ENCODE measurements around the gene TMEM14A.
"Not testable (repeated sequence)": the region's sequence is repeated elsewhere in the genome, so short reads cannot be mapped to it uniquely, and the experiment has no call there.

TMEM14A gene

GRCh38 chr6:52712136-52712535, 41.2 kb downstream of the TMEM14A start:
- no peak for DNase-seq (ENCODE audit: extremely low spot score)
- ChIA-PET CTCF (no interaction called here), POLR2A (no interaction called here)
- TF ChIP-seq NFRKB (IDR thresholded peaks at IDR 0.05) (no peak), CTBP1 (IDR thresholded peaks at IDR 0.05; ENCODE audit: borderline replicate concordance) (no peak), L3MBTL2 (conservative IDR thresholded peaks at IDR 0.05) (no peak), SUZ12 (IDR thresholded peaks at IDR 0.05) (no peak), FOXM1 (IDR thresholded peaks at IDR 0.05; ENCODE audit: borderline replicate concordance) (no peak), ELF4 (IDR thresholded peaks at IDR 0.05) (no peak), HDGF (IDR thresholded peaks at IDR 0.05; ENCODE audit: borderline replicate concordance) (no peak), FOXK2 (IDR thresholded peaks at IDR 0.05) (no peak), LEF1 (IDR thresholded peaks at IDR 0.05; ENCODE audit: borderline replicate concordance) (no peak)
- TF ChIP-seq, protein P1, sequence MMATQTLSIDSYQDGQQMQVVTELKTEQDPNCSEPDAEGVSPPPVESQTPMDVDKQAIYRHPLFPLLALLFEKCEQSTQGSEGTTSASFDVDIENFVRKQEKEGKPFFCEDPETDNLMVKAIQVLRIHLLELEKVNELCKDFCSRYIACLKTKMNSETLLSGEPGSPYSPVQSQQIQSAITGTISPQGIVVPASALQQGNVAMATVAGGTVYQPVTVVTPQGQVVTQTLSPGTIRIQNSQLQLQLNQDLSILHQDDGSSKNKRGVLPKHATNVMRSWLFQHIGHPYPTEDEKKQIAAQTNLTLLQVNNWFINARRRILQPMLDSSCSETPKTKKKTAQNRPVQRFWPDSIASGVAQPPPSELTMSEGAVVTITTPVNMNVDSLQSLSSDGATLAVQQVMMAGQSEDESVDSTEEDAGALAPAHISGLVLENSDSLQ (IDR thresholded peaks at IDR 0.05): no peak

GRCh38 chr6:52714761-52715160, 43.8 kb downstream of the TMEM14A start:
- CTCF ChIA-PET, POLR2A ChIA-PET: not testable (repeated sequence)

GRCh38 chr6:52718550-52718949, 47.6 kb downstream of the TMEM14A start:
- ChIA-PET CTCF (no interaction called here), POLR2A (no interaction called here)
- TF ChIP-seq ARNT (IDR thresholded peaks at IDR 0.05): no peak
- TF ChIP-seq CTBP1 (IDR thresholded peaks at IDR 0.05; ENCODE audit: borderline replicate concordance): no peak
- TF ChIP-seq FOXA1 (IDR thresholded peaks at IDR 0.05): no peak
- TF ChIP-seq LEF1 (IDR thresholded peaks at IDR 0.05; ENCODE audit: borderline replicate concordance): no peak
- TF ChIP-seq BHLHE40 (IDR thresholded peaks at IDR 0.05; ENCODE audit: borderline replicate concordance): no peak
- TF ChIP-seq SP1 (IDR thresholded peaks at IDR 0.05): no peak
- TF ChIP-seq, protein P1 (IDR thresholded peaks at IDR 0.05): no peak
- TF ChIP-seq FOXM1 (IDR thresholded peaks at IDR 0.05; ENCODE audit: borderline replicate concordance): no peak
- no peak for TF ChIP-seq NFRKB (IDR thresholded peaks at IDR 0.05)
- TF ChIP-seq TARDBP (IDR thresholded peaks at IDR 0.05): no peak
- no peak for TF ChIP-seq FOXK2 (IDR thresholded peaks at IDR 0.05)
- no peak for TF ChIP-seq ZNF384 (IDR thresholded peaks at IDR 0.05)
- TF ChIP-seq SUZ12 (IDR thresholded peaks at IDR 0.05): no peak
- no peak for TF ChIP-seq L3MBTL2 (conservative IDR thresholded peaks at IDR 0.05)
- no peak for DNase-seq (ENCODE audit: extremely low spot score)

More at GRCh38 chr6:52714761-52715160, 43.8 kb downstream of the TMEM14A start:
- DNase-seq (ENCODE audit: extremely low spot score): not testable (repeated sequence)

DNA sequence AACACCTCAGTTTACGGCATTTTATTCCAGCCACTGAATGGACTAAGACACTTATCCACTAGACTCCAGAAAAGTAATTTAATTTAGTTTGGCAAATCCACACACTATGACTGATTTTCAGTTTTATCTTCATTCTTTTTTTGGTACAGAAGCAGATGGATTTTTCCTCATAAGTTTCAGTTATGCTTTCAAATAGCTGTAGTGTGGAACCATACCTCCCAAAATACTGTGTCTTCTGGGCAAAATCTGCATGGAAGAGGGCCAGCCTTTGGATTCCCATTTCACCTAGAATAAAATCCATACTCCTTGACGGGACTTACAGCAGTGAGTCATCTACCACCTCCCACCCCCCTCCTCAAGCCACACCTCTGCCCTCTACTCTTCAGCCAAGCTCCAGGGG, 49.4 kb downstream of the TMEM14A start:
- TF ChIP-seq FOXK2 (IDR thresholded peaks at IDR 0.05) (no peak), CTBP1 (IDR thresholded peaks at IDR 0.05; ENCODE audit: borderline replicate concordance) (no peak), TARDBP (IDR thresholded peaks at IDR 0.05) (no peak), NFRKB (IDR thresholded peaks at IDR 0.05) (no peak), L3MBTL2 (conservative IDR thresholded peaks at IDR 0.05) (no peak), SP1 (IDR thresholded peaks at IDR 0.05) (no peak)
- no peak for DNase-seq (ENCODE audit: extremely low spot score)
- ChIA-PET POLR2A (no interaction called here), CTCF (no interaction called here)

DNA sequence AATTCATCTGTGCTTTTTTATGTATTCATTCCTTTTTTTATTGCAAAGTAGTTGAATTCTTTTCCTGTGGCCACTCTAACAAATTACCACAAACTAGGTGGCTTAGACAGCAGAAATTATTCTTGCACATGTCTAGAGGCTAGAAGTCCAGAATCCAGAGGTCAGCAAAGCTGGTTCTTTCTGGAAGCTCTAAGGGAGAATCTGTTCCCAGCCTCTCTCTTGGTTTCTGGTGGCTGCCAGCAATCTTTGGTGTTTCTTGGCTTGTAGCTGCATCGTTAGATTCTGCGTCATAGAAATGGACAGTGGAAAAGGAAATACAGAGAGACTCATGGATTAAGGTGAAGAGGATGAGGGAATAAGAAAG, 53.1 kb downstream of the TMEM14A start:
- ChIA-PET POLR2A (no interaction called here), CTCF (interaction anchor here (0.5 to 0.6 kb wide), 3 partner anchors 47 to 762 kb away, joined by 3 to 6 read pairs (median 5); no protein-coding TSS in a partner anchor)
- no peak for DNase-seq (ENCODE audit: extremely low spot score)
- TF ChIP-seq FOXA1 (IDR thresholded peaks at IDR 0.05) (no peak), FOXK2 (IDR thresholded peaks at IDR 0.05) (no peak), CTBP1 (IDR thresholded peaks at IDR 0.05; ENCODE audit: borderline replicate concordance) (no peak), HDGF (IDR thresholded peaks at IDR 0.05; ENCODE audit: borderline replicate concordance) (no peak), SP1 (IDR thresholded peaks at IDR 0.05) (no peak), ELF4 (IDR thresholded peaks at IDR 0.05) (no peak)

GRCh38 chr6:52724406-52725121, 53.7 kb downstream of the TMEM14A start:
- TF ChIP-seq, protein P1 (IDR thresholded peaks at IDR 0.05): 0 out of 2 replicates have a peak, but pooled peaks have one; percentile 19
- TF ChIP-seq L3MBTL2 (conservative IDR thresholded peaks at IDR 0.05) (no peak), ZNF384 (IDR thresholded peaks at IDR 0.05) (no peak), SUZ12 (IDR thresholded peaks at IDR 0.05) (no peak), HDGF (IDR thresholded peaks at IDR 0.05; ENCODE audit: borderline replicate concordance) (no peak), SP1 (IDR thresholded peaks at IDR 0.05) (no peak)
- POLR2A ChIA-PET: no interaction called here
- CTCF ChIA-PET: interaction anchor here (0.6 to 0.9 kb wide), 9 partner anchors 9 to 338 kb away, joined by 3 to 4 read pairs (median 3); no protein-coding TSS in a partner anchor
- DNase-seq (ENCODE audit: extremely low spot score): peak; percentile 83

GRCh38 chr6:52725143-52725534, 54.2 kb downstream of the TMEM14A start:
- CTCF ChIA-PET: interaction anchor here (0.6 to 0.9 kb wide), 7 partner anchors 9 to 338 kb away, joined by 3 to 4 read pairs (median 3); no protein-coding TSS in a partner anchor
- no peak for DNase-seq (ENCODE audit: extremely low spot score)
- no peak for TF ChIP-seq ELF4 (IDR thresholded peaks at IDR 0.05)
- no peak for TF ChIP-seq FOXM1 (IDR thresholded peaks at IDR 0.05; ENCODE audit: borderline replicate concordance)
- TF ChIP-seq SP1 (IDR thresholded peaks at IDR 0.05): no peak
- TF ChIP-seq, protein P1 (IDR thresholded peaks at IDR 0.05): no peak
- TF ChIP-seq NFRKB (IDR thresholded peaks at IDR 0.05): no peak
- TF ChIP-seq FOXA1 (IDR thresholded peaks at IDR 0.05): no peak
- TF ChIP-seq TARDBP (IDR thresholded peaks at IDR 0.05): no peak
- no peak for TF ChIP-seq HDGF (IDR thresholded peaks at IDR 0.05; ENCODE audit: borderline replicate concordance)
- TF ChIP-seq BHLHE40 (IDR thresholded peaks at IDR 0.05; ENCODE audit: borderline replicate concordance): no peak
- TF ChIP-seq CTBP1 (IDR thresholded peaks at IDR 0.05; ENCODE audit: borderline replicate concordance): no peak
- no peak for TF ChIP-seq ZNF384 (IDR thresholded peaks at IDR 0.05)
- no peak for TF ChIP-seq FOXK2 (IDR thresholded peaks at IDR 0.05)
- TF ChIP-seq ARNT (IDR thresholded peaks at IDR 0.05): no peak
- no peak for TF ChIP-seq LEF1 (IDR thresholded peaks at IDR 0.05; ENCODE audit: borderline replicate concordance)
- no peak for TF ChIP-seq L3MBTL2 (conservative IDR thresholded peaks at IDR 0.05)
- no peak for TF ChIP-seq SUZ12 (IDR thresholded peaks at IDR 0.05)
- POLR2A ChIA-PET: no interaction called here
